Stimulated activated CD4-positive, alpha-beta T cell treated with anti-CD3 and anti-CD28 coated beads, Interleukin-4, amount 100 ng/mL, for 24 hours (primary cell): ENCODE results near the gene AVEN.
"Not testable (repeated sequence)": the region's sequence is repeated elsewhere in the genome, so short reads cannot be mapped to it uniquely, and the experiment has no call there.

Experiments
- DNase-seq: peaks from one replicate; pipeline ENCODE4 v3.0.0-alpha.2; 2020

Gene AVEN

DNA sequence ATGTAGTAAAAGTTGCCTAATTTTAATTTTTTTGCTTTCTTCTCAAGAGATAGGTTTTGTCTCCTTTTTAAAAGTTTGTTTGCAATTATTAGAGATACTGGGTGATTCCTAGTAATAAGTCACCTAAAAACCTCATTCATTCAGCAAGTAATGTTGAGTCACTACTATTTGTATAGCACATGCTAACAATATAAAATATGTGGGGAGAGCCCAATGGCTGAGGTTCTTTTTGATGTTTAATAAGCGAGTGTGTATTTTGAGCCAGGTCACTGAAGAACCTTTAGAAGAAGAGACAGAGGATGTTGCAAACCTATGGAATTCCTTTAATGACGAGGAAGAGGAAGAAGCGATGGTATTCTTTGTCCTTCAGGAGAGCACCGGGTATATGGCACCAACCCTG, 194.4 kb downstream of the AVEN start:
- no peak for DNase-seq

DNA sequence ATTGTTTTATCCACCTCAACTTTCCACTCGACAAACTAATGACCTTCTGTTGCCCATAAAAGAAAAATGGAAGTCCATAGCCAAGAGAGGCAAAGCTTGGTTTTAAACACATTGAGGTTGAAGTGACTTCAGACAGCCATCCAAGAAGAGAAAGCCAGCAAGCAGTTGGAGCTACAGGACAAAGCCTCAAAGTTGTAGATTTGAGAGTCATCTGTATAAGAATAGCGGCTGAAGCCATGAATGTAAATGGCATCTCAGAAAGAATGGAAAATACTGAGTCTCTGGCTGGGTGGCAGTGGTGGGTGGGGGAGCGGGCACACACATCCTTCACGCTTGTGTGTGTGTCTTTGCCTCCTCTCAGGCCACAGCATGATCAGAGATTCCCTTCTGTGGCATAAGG, 194.8 kb downstream of the AVEN start:
- DNase-seq = no peak

DNA sequence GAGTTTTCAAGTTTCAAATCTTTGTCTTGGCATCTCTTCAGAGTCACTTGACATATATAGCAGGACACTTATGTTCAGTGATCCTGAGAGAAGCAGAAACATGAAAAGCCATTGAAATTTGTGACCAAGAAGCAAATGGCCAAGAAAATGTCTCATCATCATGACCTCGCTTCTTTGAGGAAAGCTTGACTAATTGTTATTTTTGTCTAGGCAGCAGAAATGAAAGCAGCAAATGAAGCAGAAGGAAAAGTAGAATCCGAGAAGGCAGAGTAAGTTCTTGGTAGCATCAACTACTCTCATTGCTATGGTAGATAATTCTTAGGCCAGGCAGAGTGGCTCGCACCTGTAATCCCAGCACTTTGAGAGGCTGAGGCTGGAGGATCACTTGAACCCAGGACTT, 198.4 kb downstream of the AVEN start:
- DNase-seq = no peak

DNA sequence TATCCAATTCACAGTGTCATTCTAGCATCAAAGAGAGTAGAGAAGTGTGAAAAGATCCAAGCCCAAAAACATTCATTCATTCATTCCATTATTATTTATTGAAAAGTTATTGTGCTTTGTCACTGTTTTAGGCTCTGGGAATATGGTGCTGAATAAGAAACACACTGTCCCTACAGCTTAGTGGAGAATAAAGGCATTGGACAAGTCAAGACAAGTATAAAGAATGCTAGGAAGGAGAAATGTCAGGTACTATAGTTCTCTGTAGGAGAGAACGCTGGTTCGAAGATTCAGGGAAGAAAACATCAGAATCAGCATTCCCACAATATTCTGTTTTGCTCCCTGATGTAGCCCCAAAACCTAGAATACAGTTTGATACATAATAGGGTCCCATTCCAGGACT, 199.5 kb downstream of the AVEN start:
- DNase-seq = no peak

DNA sequence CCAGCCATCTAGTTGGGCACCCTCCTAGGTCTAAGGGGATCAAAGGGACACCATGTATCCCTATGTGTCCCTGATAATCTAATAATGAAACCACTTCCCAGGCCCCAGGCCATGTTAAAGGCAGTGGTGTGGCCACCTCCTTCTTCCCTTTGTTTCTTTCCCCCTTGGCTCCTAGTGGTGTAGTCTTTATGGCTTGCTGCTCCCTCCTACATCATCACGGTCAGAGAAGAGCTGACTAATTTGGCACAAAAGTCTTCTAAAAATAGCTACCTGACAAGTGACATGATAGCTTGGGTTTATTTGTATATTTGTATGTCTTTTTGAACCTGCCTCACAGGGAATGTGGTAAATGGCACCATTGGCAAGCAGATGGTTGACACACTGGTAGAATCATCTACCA, 201.7 kb downstream of the AVEN start:
- no peak for DNase-seq

DNA sequence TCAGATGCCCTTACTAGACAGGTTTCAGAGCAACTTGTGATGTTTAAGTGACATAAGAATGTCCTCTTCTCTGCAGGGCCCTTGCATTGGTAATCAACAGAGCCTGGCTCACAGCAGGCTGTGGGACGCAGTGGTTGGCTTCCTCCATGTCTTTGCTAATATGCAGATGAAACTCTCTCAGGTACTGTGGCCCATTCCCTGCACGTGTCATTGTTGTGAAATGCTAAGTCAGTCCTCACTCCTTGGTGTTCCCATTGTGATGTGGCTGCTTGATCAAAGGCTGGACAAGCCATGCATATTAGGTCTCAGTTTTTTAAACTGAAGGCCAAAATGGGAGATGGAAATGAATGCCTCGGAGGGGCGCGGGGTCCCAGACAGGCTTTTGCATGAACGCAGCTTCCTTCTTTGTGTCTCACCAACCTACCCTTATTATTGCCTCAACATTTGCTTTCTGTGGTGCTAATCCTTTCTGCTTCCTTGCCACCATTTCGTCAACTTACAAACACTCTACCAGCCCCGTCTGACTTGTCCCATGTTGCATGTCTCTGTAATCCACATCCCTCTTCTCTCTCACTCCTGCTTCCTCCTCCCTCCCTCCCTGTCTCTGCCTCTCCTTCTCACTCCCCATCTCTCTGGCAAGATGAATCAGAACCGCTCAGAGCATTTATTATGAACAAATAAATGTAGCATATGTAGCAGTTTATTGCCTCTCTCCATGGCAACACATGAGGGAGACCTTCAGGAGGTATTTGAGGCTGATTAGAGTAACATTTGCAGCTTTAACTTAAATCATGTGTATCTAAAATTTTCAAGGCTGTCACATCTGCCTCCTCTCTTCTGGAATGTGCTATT, 203.9 kb downstream of the AVEN start:
- DNase-seq = no peak

DNA sequence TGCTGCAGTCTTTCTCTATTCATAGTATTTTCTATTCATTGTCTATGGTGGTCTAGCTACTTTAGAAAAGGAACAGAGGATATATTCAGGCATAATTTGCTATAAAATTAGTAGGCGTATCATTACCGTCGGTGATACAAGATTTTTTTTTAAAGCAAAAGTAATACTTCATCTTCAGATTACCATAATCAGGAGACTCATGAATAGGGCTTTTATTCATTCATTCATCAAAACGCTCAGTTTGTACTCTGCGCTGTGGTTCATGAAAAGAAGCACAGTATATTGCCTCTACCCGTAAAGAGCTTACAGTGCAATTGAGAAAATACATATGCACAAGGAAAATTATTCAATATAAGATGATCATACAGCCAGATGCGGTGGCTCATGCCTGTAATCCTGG, 207.4 kb downstream of the AVEN start:
- no peak for DNase-seq

DNA sequence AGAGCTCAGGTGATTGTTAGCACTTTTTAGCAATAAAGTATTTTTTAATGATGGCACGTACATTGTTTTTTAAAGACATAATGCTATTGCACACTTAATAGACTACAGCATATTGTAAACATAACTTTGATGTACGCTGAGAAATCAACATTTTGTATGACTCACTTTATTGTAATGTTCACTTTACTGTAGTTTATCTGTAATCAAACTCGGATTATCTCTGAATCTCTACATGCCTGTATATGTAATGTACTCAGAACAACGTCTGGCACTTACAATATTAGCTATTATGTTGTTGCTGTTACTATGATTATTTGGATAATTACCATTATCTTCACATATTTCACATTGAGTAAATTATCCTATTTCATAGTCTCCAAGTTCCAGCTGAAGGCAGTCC, 208.7 kb downstream of the AVEN start:
- no peak for DNase-seq

DNA sequence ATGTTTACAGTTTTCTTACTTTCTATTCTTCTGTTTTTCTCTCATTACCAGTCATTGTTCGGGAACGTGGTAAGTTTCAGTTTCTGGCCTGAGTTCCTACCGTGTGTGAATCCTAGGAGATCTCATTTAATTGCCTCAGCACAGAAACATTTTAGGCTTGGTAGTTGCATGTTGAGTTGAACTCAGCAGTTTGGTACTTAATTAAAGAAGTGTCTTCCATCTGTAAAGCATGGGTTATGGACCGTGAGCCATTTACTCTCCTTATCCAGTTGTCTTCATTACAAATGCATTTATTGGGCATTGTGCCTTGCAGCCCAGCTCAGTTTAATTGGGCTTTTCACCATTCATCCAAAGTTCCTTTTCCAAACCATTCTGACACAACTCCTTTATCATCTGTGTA, 212.8 kb downstream of the AVEN start:
- DNase-seq = no peak

DNA sequence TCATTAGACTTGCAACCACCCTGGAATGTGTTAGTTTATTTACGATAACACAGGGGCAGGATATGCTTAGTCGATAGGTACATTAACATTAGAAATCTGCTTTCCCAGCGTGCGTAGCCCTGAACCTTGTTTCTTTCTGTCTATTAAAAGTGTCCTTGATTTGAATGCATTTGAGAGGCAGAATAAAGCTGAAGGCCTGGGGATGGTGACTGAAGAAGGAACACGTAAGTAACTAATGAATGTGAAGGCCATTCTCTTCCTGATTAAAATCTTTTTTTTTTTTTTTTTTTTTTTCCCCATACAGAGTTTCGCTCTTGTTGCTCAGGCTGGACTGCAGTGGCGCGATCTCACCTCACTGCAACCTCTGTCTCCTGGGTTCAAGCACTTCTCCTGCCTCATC, 213.6 kb downstream of the AVEN start:
- no peak for DNase-seq

DNA sequence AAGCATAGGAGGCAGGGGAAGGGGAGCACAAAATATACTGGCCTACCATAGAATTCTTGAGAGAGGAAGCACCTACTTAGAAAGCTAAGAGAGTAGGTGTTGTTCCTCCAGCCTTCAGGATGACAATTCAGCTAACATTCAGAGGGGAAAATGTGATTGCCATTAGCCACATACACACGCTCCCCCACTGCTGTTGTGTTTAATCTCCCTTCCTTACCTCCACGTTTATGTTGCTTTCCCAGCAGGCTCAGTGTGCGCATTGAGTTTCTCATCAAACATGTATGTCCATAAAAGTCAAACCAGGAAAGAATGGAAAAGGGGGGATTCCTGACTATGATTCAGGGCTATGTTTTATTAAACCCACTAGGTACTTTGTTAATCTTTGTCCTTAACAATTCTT, 215.9 kb downstream of the AVEN start:
- DNase-seq = no peak

DNA sequence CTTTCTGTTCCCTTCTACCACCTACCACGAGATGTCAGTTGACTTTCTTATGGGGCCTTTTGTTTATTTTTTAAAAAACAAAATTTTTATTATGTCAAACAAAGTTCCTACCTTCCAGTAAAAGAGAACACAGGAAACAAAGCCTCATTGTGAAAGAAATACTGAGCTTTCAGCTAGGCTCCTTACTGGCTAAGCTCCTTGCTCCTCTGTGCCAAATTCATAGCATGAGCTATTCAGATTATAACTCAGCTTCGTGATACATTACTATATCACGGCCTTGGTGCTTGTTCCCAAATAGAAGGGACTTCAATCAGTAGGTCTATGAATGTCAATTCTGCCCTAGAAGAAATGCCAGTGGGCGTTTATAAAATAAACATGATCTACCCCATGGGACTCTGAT, 216.5 kb downstream of the AVEN start:
- DNase-seq = no peak

DNA sequence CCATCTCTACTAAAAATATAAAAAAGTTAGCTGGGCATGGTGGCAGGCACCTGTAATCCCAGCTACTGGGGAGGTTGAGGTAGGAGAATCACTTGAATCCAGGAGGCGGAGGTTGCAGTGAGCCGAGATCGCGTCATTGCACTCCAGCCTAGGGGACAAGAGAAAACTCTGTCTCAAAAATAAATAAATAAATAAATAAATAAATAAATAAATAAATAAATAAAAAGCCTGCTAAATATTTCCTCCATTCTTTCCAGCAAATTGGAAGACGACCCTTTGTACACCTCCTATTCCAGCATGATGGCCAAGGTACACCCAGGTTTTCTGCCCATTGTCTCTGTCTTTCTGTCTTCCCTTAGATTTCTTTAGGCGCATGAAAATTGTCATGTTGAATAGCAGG, 219.5 kb downstream of the AVEN start:
- DNase-seq = not testable (repeated sequence)
